LNCAP (cell line): Measurements from ENCODE around the gene DPYSL3.

Experiments
- TF ChIP-seq, protein P1 (sequence below): fragments of 450-650 bp; IDR thresholded peaks from 2 replicates; pipeline ENCODE4 v1.5.1; 2017; ENCODE audit warnings: mild to moderate bottlenecking

The DPYSL3 gene

DNA sequence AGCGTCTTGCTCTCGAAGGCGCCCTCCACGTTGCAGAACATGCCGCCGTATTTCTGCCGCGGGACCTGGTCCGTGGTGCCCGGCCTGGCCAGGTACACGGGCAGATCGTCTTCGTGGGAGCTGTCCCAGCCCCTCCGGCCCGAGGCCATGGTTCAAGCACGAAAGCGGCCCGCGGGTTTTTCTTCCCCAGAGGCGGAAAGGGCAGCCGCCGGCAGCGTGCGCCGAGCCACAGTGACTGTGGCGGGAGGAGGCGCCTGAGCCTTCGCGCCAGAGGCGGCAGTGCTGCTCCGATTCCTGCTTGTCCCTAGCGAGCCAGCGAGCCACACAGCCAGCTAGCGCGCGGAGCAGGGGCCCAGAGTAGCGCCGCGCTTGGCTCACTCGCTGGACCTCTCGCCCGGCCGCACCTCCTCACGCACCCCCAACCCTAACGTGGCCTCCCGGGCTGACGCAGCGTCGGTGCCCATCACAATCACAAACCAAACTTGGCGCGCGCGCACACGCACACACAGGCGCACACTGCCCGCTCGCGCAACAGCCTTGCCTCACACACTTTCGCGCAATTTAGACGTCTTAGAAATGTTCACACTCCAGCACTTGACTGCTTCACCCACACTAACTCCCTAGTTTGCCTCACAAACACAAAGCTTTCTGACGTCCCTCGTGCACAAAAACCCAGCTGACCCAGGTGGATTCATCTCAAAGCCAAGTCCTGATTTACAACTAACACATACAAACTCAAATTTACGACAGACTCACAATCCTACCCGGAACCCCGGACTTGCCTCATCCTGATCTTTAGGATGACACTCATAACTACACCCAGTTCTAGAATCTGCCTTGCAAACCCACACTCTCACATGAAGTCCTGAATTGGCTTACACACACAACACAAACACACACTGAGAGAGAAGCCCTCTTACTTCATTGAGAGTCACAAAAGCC, at the start of gene DPYSL3:
TSS of gene DPYSL3 (minus strand) at position 359 of the 942 bp plus-strand sequence. CDS start at position 149, 210 bp downstream.
- TF ChIP-seq, protein P1, sequence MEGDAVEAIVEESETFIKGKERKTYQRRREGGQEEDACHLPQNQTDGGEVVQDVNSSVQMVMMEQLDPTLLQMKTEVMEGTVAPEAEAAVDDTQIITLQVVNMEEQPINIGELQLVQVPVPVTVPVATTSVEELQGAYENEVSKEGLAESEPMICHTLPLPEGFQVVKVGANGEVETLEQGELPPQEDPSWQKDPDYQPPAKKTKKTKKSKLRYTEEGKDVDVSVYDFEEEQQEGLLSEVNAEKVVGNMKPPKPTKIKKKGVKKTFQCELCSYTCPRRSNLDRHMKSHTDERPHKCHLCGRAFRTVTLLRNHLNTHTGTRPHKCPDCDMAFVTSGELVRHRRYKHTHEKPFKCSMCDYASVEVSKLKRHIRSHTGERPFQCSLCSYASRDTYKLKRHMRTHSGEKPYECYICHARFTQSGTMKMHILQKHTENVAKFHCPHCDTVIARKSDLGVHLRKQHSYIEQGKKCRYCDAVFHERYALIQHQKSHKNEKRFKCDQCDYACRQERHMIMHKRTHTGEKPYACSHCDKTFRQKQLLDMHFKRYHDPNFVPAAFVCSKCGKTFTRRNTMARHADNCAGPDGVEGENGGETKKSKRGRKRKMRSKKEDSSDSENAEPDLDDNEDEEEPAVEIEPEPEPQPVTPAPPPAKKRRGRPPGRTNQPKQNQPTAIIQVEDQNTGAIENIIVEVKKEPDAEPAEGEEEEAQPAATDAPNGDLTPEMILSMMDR, result no peak

DNA sequence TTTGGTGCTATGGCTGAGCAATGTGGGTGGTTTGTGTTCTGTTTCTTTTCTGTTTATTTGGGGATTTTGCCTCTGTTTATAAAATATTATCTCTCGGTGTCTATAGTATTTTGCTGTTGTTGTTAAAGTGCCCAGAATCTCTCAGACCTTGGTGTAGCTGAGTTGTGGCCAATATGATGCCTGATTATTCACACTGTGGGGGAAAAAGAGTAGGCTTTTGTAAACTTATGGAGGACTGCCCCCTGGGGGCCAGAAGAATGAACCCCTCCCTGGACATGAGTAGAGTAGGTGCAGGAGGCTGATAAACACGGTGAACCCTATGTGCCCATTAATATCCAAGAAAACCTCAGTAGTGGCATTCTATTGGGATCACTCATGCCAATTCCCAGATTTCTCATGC, 49.0 kb upstream of the DPYSL3 start:
- TF ChIP-seq, protein P1, result peak; percentile 19; the same call in 1 of the 2 replicates

DNA sequence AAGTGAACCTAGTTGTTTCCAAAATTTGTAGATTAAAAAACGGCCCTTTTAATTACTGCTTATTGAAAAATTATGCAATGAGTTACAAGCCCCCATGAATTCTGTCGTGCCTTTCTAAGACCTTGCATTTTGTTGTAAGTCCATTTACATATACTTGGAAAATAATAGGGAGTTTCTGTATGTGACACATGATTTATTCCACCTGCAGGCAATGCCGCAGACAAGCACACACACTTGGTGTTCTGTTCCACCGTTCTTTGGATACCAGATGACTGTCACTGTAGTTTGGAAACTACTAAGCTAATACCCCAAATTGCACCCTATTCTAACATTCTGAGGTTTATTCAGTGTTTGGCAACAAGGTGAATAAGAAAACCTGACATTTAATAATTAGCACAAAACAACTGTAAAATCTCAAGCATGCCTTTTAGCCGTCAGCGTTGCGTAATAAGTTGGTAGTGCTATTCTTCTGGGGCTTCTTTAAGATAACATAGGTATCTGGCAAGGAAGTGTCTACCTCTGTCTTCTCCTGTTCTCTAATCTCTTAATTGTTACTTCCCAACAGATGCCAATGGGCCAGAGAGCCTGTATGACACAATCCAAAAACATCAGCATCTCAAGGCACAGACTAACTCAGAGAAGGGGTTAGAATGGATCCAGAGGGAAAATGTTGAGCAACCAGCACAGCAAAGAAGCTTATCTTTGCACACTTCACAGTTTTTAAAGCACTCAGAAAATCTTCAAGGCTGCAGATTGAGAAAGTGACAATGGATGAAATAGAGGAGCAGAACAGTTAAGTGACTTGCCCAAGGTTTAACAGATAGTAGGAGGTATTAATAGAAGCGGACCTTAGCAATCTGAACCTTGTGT, 48.2 kb upstream of the DPYSL3 start:
- TF ChIP-seq, protein P1, result no peak

DNA sequence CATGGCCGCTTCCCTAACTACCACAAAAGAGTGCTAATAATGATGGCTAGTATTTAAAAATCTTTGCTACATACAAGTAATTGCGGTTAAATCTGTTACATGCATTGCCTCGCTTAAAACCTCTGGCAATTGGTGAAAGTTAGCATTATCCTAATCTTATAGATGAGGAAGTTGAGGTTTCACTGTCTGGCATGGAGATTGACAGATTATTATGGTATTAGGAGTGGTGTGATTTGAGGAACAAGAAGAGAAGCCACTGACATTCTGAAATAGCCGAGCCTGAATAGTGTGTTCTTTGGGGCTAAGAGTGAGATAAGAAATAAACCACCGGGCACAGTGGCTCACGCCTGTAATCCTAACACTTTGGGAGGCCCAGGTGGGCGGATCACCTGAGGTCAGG, 45.3 kb upstream of the DPYSL3 start:
- TF ChIP-seq, protein P1, result no peak

DNA sequence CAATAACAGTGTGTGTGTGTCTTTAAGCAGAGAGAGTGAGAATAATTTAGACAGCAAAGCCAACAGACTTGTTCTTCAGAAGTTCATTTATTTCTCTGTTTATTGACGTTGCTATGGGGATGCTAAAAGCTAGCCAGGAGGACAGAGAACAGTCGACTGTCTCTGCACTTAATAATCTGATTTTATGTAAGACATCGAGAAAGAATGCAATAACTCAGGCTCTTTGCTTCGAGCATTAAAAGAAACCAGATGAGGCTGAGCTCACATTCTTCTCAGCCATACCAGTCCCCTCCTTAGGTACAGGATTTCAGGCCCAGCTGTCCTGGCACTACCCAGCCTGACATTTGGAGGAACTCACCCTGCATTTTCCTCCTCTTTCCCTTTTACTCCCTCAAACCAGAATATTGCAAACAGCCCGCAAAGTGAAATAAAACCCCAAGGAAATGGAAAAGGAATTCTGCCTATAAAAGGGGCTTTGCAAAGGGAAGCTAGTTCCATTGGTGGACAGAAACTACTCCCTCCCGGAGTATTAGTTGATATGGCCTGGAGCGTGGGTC, 44.5 kb upstream of the DPYSL3 start:
- TF ChIP-seq, protein P1, result no peak

DNA sequence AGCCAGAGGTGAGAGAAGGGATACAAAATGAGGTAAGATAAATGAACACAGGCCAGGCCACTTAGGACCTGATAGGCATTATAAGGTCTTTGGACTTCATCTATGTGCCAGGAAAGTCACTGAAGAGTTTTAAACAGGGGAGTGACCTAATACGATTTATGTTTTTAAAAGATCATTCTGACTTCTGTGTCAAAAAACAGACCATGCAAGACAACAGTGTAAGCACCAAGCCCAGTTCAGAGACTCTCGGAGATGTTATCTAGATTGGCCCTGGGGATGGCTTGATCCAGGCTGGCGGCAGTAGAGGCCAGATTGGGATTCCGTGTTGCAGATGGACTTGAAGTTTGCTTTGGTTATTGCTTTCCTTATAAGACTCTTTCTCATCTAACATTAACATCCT, 43.0 kb upstream of the DPYSL3 start:
- TF ChIP-seq, protein P1, result no peak

DNA sequence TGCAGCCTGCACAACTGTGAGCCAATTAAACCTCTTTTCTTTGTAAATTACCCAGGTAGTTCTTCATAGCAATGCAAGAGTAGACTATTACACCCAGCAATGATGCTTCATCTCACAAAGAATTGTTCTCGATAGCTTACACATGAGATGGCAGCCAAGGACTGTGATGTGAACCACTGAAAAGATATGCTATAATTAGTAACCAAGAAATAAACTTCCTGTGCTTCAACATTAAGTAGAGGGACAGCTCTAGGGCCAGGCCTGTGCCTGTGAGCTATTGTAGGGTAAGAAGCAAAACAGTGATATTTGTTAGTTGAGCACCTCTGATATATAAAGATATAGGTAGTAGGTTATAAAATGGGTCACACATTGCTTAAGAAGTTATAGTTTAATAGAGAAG, 41.8 kb upstream of the DPYSL3 start:
- TF ChIP-seq, protein P1, result no peak
